Fibroblast of villous mesenchyme (primary cell): ENCODE results near the gene ACAP3. TPM values are rescaled to one million over a fixed set of nuclear protein-coding genes. Genes with fewer than 3 reads are reported as not detected.
A peak's percentile ranks its signal among the peaks of the same experiment; 100 is the strongest.

ENCODE experiments used
- DNase-seq: peaks from one replicate; pipeline ENCODE4 v3.0.0-alpha.2; 2010; ENCODE audit warnings: low read depth
- H3K4me3 ChIP-seq: 2 replicates; pipeline ENCODE4 v1.5.1; 2011; ENCODE audit warnings: low read depth, mild to moderate bottlenecking, low read length
- total RNA-seq: library from RNA; depleted of rRNA; stranded (reverse); fragments of >200 nt; gene quantifications from 2 replicates; pipeline ENCODE4 v1.2.3, GENCODE V29; 2012
- TF ChIP-seq, protein P1 (sequence below): IDR thresholded peaks from 2 replicates; pipeline ENCODE4 v1.5.1; 2012; ENCODE audit warnings: low read depth, mild to moderate bottlenecking, low read length; ENCODE audit not compliant: insufficient read depth

ACAP3 gene
- total RNA-seq, 1 donor, result 43.2 TPM

GRCh38 chr1:1304331-1305299, 3.1 kb downstream of the ACAP3 start:
- DNase-seq, result peak; percentile 87
- peak overlapping the region; percentile 76 for H3K4me3 ChIP-seq
- TF ChIP-seq, protein P1, sequence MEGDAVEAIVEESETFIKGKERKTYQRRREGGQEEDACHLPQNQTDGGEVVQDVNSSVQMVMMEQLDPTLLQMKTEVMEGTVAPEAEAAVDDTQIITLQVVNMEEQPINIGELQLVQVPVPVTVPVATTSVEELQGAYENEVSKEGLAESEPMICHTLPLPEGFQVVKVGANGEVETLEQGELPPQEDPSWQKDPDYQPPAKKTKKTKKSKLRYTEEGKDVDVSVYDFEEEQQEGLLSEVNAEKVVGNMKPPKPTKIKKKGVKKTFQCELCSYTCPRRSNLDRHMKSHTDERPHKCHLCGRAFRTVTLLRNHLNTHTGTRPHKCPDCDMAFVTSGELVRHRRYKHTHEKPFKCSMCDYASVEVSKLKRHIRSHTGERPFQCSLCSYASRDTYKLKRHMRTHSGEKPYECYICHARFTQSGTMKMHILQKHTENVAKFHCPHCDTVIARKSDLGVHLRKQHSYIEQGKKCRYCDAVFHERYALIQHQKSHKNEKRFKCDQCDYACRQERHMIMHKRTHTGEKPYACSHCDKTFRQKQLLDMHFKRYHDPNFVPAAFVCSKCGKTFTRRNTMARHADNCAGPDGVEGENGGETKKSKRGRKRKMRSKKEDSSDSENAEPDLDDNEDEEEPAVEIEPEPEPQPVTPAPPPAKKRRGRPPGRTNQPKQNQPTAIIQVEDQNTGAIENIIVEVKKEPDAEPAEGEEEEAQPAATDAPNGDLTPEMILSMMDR, result no peak

DNA sequence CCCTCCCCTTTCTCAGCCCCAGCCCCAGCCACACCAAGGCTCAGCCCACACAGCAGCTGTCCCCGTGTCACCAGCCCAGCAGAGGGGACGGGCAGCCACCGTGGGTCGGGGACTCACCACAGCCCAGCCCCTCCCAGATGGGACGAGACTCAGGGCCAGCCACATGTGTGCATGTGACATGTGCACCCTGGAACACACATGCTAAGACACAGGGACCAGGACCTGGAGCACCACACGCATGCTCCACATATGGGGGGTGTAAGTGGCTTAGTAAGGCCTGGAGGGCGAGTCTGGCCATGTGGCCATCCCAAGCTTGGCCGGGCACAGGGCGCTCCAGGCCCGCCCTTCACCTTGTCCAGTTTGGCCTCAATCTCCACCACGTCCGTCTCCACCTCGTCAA, 4.0 kb downstream of the ACAP3 start:
- H3K4me3 ChIP-seq, result no peak overlapping the region
- TF ChIP-seq, protein P1, result no peak
- no peak for DNase-seq

DNA sequence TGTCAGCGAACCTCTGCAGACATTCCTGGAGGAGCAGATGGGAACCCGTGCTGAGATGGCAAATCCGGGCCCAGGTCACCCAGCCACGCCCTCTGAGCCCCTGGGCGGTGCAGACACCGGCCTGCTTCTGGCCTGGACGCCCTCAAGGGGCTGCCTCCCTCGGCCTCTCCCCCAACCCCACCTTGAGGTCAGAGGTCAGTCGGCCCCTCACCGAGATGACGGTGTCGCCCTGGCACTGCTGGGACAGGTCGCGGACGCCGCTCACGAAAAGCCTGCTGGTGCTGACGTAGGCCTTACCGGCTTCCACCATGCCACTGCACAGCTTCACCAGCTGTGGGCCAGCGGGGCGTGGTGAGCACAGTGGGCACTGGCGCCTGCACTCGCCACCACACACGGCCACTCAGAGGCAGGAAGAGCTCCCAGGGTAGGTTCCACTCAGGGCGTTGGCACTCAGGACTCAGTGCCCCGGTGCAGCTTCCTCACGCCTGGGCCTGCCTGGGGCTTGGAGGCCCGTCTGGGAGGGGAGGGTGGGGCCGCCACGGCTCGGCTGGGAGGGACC, 4.7 kb downstream of the ACAP3 start:
- no peak for DNase-seq
- TF ChIP-seq, protein P1, result no peak
- no peak overlapping the region for H3K4me3 ChIP-seq

DNA sequence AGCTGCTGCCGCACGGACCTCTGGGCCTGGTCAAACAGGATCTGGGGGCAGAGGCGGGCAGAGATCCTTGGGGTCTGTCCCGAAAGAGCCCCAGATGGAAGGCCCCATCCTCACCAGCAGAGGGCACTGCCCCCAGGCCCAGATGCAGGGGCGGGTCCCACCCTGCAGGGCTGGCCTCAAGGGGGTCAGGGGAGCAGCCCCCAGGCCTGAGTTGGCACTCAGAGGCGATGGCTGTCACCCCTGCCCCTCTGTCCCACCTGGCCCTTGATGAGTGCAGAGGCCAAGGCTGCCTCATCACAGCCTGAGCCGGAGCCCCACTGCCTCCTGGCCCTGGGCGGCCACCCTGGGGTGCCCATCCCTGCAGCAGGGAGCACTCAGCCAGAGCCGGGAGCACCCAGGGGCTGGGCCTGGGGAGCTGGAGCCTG, 5.7 kb downstream of the ACAP3 start:
- TF ChIP-seq, protein P1, result peak; percentile 50
- H3K4me3 ChIP-seq, result no peak overlapping the region
- DNase-seq, result no peak

- TF ChIP-seq, protein P1, result no peak
- DNase-seq, result no peak
- H3K4me3 ChIP-seq, result no peak overlapping the region
These were observed 7.4 kb downstream of the ACAP3 start for GRCh38 chr1:1300352-1300739.

- H3K4me3 ChIP-seq, result no peak overlapping the region
- no peak for DNase-seq
- TF ChIP-seq, protein P1, result peak; percentile 32
These were observed 7.9 kb downstream of the ACAP3 start for GRCh38 chr1:1299686-1300351.
